GM12878 (cell line): ENCODE data around the gene TNPO2. TPM values are rescaled to one million over a fixed set of nuclear protein-coding genes. Genes with fewer than 3 reads are reported as not detected.
"Not testable (repeated sequence)": the region's sequence is repeated elsewhere in the genome, so short reads cannot be mapped to it uniquely, and the experiment has no call there.

ENCODE experiments used
- ATAC-seq: fragments of 200-7000 bp; cut with Tn5 transposase; 3 replicates; pipeline ENCODE4 v1.9.1; 2020; ENCODE audit warnings: mild to moderate bottlenecking, moderate library complexity
- BruUV-seq: library from RNA; stranded (reverse); fragments of 400-500 nt; replicated peaks from 2 replicates; lab custom pipeline; 2021; lab: Mats Ljungman, UMichigan
- CTCF ChIA-PET: fragments of 300-600 bp; sonication (Branson Sonifier 250); formaldehyde crosslinking; extraction: SDS; loops from one replicate; lab custom pipeline; 2021; ENCODE audit warnings: inconsistent platforms; lab: Yijun Ruan, JAX
- POLR2A ChIA-PET: fragments of 350-600 bp; formaldehyde crosslinking; extraction: SDS; loops from one replicate; lab custom pipeline; 2021; ENCODE audit warnings: inconsistent platforms; lab: Charles Lee
- RAD21 ChIA-PET: fragments of 300-600 bp; sonication (Branson Sonifier 250); formaldehyde crosslinking; loops from one replicate; lab custom pipeline; 2023; ENCODE audit warnings: antibody characterized with exemption; ENCODE audit not compliant: unreplicated experiment; lab: Charles Lee
- SMC1A ChIA-PET: fragments of 300-600 bp; sonication (Branson Sonifier 250); formaldehyde crosslinking; loops from one replicate; lab custom pipeline; 2023; ENCODE audit not compliant: unreplicated experiment, uncharacterized antibody; lab: Charles Lee
- DNase-seq: peaks from one replicate; pipeline ENCODE4 v3.0.0-alpha.2; 2011; ENCODE audit warnings: low read depth, low spot score
- FAIRE-seq: peaks from 3 replicates; lab custom pipeline; 2011; peaks lifted over from hg19 to GRCh38; lab: Jason Lieb, UNC
- H2AFZ ChIP-seq: 2 replicates; pipeline ENCODE4 v1.6.0; 2011; ENCODE audit warnings: low read depth, low read length, control low read depth; ENCODE audit not compliant: control insufficient read depth
- H3K27ac ChIP-seq: 2 replicates; pipeline ENCODE4 v1.5.1; 2011; ENCODE audit warnings: control low read depth; ENCODE audit not compliant: control insufficient read depth, insufficient read depth
- H3K27me3 ChIP-seq, 2 experiments: replicated peaks in 1 of 2; 2 replicates each; pipeline versions ENCODE4 v1.6.0 to v1.6.1; 2011; ENCODE audit warnings: low read length in 1 of 2; ENCODE audit not compliant: control insufficient read depth in 2 of 2, insufficient read depth in 2 of 2
- H3K36me3 ChIP-seq, 2 experiments: 2 replicates each; pipeline ENCODE4 v1.5.1; 2011; ENCODE audit warnings: low read length in 1 of 2; ENCODE audit not compliant: control insufficient read depth in 2 of 2, insufficient read depth in 2 of 2
- H3K4me1 ChIP-seq: 2 replicates; pipeline ENCODE4 v1.6.1; 2011; ENCODE audit warnings: mild to moderate bottlenecking, low read length, moderate library complexity, mixed read lengths; ENCODE audit not compliant: control insufficient read depth, insufficient read depth
- H3K4me2 ChIP-seq: 2 replicates; pipeline ENCODE4 v1.6.0; 2011; ENCODE audit warnings: control low read depth; ENCODE audit not compliant: control insufficient read depth, insufficient read depth
- H3K4me3 ChIP-seq: fragments of 200-600 bp; sonication (generic); 2 replicates; pipeline ENCODE4 v1.5.1; 2016
- H3K79me2 ChIP-seq: 2 replicates; pipeline ENCODE4 v1.6.0; 2011; ENCODE audit warnings: low read length; ENCODE audit not compliant: control insufficient read depth, insufficient read depth
- H3K9ac ChIP-seq: 2 replicates; pipeline ENCODE4 v1.8.0; 2011; ENCODE audit warnings: low read length, control low read depth, mixed read lengths; ENCODE audit not compliant: control insufficient read depth, insufficient read depth
- H3K9me3 ChIP-seq: replicated peaks from 3 replicates; pipeline ENCODE4 v1.5.1; 2011; ENCODE audit warnings: mild to moderate bottlenecking, low read length; ENCODE audit not compliant: control insufficient read depth, insufficient read depth
- H4K20me1 ChIP-seq: 2 replicates; pipeline ENCODE4 v1.6.0; 2011; ENCODE audit not compliant: control insufficient read depth, insufficient read depth
- WGBS: methylation state at CpG from one replicate; pipeline ENCODE4 v1.1.6; 2016; ENCODE audit warnings: low lambda C conversion rate; ENCODE audit not compliant: insufficient replicate concordance, insufficient coverage; ENCODE audit errors: missing lambda C conversion rate; 5-methylcytosine and 5-hydroxymethylcytosine counted together
- in situ Hi-C: fragments of 300-500 bp; cut with MboI; formaldehyde crosslinking; loops from 9 replicates; pipeline ENCODE4 v1.14.3; 2018; ENCODE audit warnings: mixed read lengths
- intact Hi-C: fragments of 100-400 bp; cut with micrococcal nuclease; formaldehyde crosslinking; loops from one replicate; pipeline ENCODE4 v1.14.2; 2022; ENCODE audit not compliant: unreplicated experiment
- polyA plus RNA-seq, 11 experiments: library from polyadenylated mRNA; depleted of rRNA in 4 of 11; unstranded in 6 of 11; stranded (reverse) in 5 of 11; fragments of >200 nt; fragmentation: Nextera tagmentation in 4 of 11; fragmentation: Illumina TruSeq in 1 of 11; extraction: Ambion mirVana in 4 of 11; extraction: Trizol in 1 of 11; gene quantifications; 1 replicate in 1 of 11; 2 replicates in 10 of 11; pipeline versions ENCODE4 v1.2.1 to v1.2.3, GENCODE V29; 2011 to 2016; ENCODE audit warnings: inconsistent platforms in 2 of 11, missing spikeins in 2 of 11, low read depth in 1 of 11
- total RNA-seq, 4 experiments: library from RNA; depleted of rRNA in 3 of 4; stranded (reverse); fragments of >200 nt in 3 of 4; fragmentation: Illumina TruSeq in 1 of 4; extraction: Trizol in 1 of 4; gene quantifications; 2 replicates each; pipeline versions ENCODE4 v1.2.1 to v1.2.3, GENCODE V29; 2013 to 2021
- TF ChIP-seq, protein P1 (sequence below): fragments of 450-650 bp; IDR thresholded peaks from 2 replicates; pipeline ENCODE4 v1.6.1; 2017; ENCODE audit warnings: mild to moderate bottlenecking

Gene TNPO2
- total and polyA plus RNA-seq, 10 of the 15 experiments (the other 5 are each of a cell fraction or from before 2014, with no cell fraction given) = 5.5 to 99.7 (median 29.6) TPM

DNA sequence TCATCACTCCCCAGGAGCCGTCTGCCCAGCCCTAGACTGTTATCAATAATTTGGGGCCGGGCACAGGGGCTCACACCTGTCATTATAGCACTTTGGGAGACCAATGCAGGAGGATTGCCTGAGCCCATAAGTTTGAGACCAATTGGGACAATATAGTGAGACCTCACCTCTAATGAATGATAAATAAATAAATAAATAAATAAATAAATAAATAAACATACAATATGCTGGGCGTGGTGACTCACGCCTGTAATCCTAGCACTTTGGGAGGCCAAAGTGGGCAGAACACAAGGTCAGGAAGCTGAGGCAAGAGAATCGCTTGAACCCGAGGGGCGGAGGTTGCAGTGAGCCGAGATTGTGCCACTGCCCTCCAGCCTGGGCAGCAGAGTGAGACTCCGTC is 10.4 kb downstream of the TNPO2 start:
- ATAC-seq, H3K4me2 ChIP-seq, H2AFZ ChIP-seq, H4K20me1 ChIP-seq, H3K79me2 ChIP-seq, H3K27me3 ChIP-seq, intact Hi-C loops, DNase-seq, H3K9me3 ChIP-seq, FAIRE-seq, H3K27ac ChIP-seq, H3K9ac ChIP-seq, POLR2A ChIA-PET, in situ Hi-C loops, H3K4me3 ChIP-seq, BruUV-seq, SMC1A ChIA-PET, H3K4me1 ChIP-seq: not testable (repeated sequence)
- ChIA-PET CTCF (interaction anchor here (0.7 to 1.1 kb wide), 2 partner anchors 45 to 218 kb away, joined by 3 to 4 read pairs; no protein-coding TSS in a partner anchor), RAD21 (interaction anchor here (0.9 kb wide), 1 partner anchor 11 kb away, joined by 3 read pairs; the partner anchor contains the start of gene TNPO2)
- 97% methylated on average over 9 of the region's 9 CpGs for WGBS
- H3K36me3 ChIP-seq = peaks cover 26 to 31% of the 10 kb centered on the region in 2 experiments

DNA sequence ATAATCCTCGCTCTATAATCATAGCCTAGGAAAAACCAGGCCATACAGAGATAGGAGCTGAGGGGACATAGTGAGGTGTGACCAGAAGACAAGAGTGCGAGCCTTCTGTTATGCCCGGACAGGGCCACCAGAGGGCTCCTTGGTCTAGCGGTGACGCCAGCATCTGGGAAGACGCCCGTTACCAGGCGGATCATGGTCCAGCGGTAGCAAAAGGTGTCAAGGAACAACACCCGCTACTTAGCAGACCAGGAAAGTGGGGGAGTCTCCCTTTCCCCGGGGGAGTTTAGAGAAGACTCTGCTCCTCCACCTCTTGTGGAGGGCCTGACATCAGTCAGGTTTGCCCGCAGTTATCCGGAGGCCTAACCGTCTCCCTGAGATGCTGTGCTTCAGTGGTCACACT is 11.7 kb downstream of the TNPO2 start:
- DNase-seq, H2AFZ ChIP-seq, BruUV-seq, H3K4me3 ChIP-seq, CTCF ChIA-PET, H3K27me3 ChIP-seq, ATAC-seq, intact Hi-C loops, FAIRE-seq, in situ Hi-C loops, H3K27ac ChIP-seq, H3K4me1 ChIP-seq, H3K9me3 ChIP-seq, H3K79me2 ChIP-seq, H4K20me1 ChIP-seq, SMC1A ChIA-PET, H3K4me2 ChIP-seq, H3K9ac ChIP-seq, RAD21 ChIA-PET: not testable (repeated sequence)
- TF ChIP-seq, protein P1, sequence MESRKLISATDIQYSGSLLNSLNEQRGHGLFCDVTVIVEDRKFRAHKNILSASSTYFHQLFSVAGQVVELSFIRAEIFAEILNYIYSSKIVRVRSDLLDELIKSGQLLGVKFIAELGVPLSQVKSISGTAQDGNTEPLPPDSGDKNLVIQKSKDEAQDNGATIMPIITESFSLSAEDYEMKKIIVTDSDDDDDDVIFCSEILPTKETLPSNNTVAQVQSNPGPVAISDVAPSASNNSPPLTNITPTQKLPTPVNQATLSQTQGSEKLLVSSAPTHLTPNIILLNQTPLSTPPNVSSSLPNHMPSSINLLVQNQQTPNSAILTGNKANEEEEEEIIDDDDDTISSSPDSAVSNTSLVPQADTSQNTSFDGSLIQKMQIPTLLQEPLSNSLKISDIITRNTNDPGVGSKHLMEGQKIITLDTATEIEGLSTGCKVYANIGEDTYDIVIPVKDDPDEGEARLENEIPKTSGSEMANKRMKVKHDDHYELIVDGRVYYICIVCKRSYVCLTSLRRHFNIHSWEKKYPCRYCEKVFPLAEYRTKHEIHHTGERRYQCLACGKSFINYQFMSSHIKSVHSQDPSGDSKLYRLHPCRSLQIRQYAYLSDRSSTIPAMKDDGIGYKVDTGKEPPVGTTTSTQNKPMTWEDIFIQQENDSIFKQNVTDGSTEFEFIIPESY = peak; percentile 99
- 61% methylated on average over 11 of the region's 14 CpGs for WGBS
- POLR2A ChIA-PET = interaction anchor here (0.6 kb wide), 1 partner anchor 40 kb away, joined by 5 read pairs; no protein-coding TSS in a partner anchor
- peaks cover 26 to 31% of the 10 kb centered on the region in 2 experiments for H3K36me3 ChIP-seq
